Skeletal muscle tissue (tissue), 4 donors: Measurements from ENCODE around the gene DCPS. TPM values are rescaled to one million over a fixed set of nuclear protein-coding genes. Genes with fewer than 3 reads are reported as not detected.

Experiments used
- H3K27ac ChIP-seq: one replicate; pipeline ENCODE4 v1.7.0; 2013; ENCODE audit warnings: mild to moderate bottlenecking, low read depth, low read length, inconsistent platforms
- H3K27me3 ChIP-seq, 3 donors: one replicate each; pipeline ENCODE4 v1.7.0; 2013; ENCODE audit warnings: low read length in 3 of 3; ENCODE audit not compliant: control insufficient read depth in 3 of 3, insufficient read depth in 3 of 3
- H3K36me3 ChIP-seq, 3 donors: one replicate each; pipeline ENCODE4 v1.7.0; 2013; ENCODE audit warnings: low read length in 3 of 3; ENCODE audit not compliant: control insufficient read depth in 3 of 3, insufficient read depth in 3 of 3
- H3K4me1 ChIP-seq, 3 donors: one replicate each; pipeline ENCODE4 v1.7.0; 2013; ENCODE audit warnings: low read length in 3 of 3, mild to moderate bottlenecking in 3 of 3; ENCODE audit not compliant: control insufficient read depth in 3 of 3, insufficient read depth in 3 of 3
- H3K4me3 ChIP-seq, 3 donors: one replicate each; pipeline ENCODE4 v1.7.0; 2013; ENCODE audit warnings: low read length in 3 of 3
- H3K9ac ChIP-seq, 3 donors: one replicate each; pipeline ENCODE4 v1.7.0; 2013; ENCODE audit warnings: low read length in 3 of 3, mild to moderate bottlenecking in 3 of 3, moderate library complexity in 2 of 3, low read depth in 1 of 3
- H3K9me3 ChIP-seq, 3 donors: one replicate each; pipeline ENCODE4 v1.7.0; 2013; ENCODE audit warnings: low read length in 3 of 3; ENCODE audit not compliant: control insufficient read depth in 3 of 3
- total RNA-seq: library from RNA; depleted of rRNA; stranded (reverse); fragments of >200 nt; gene quantifications from one replicate; pipeline ENCODE4 v1.2.3, GENCODE V29; 2014
- donor health status: Osteomylitis.

DCPS gene
- total RNA-seq, 1 donor from 2014 or later, result 8.4 TPM

- Histone ChIP-seq H3K9me3 (no peaks in the 10 kb centered on the region), H3K9ac (peak overlapping the region; percentile 53 to 70 (median 57)), H3K4me3 (peak overlapping the region; percentile 74 to 83 (median 78)), H3K27me3 (no peaks in the 10 kb centered on the region), H3K27ac (peak overlapping the region; percentile 54), H3K36me3 (no peaks in the 10 kb centered on the region), H3K4me1 (peaks cover 41 to 55% (median 46%) of the 10 kb centered on the region in 3 donors)
These were observed 52.4 kb downstream of the DCPS start for GRCh38 chr11:126355926-126356897.

GRCh38 chr11:126357055-126357962 lies 53.4 kb downstream of the DCPS start:
- Histone ChIP-seq H3K27ac (no peak overlapping the region), H3K27me3 (no peaks in the 10 kb centered on the region), H3K36me3 (no peaks in the 10 kb centered on the region), H3K9ac (peak overlapping the region in 2 of 3 donors; percentile 10 to 16), H3K4me1 (peaks cover 35 to 48% (median 40%) of the 10 kb centered on the region in 3 donors), H3K9me3 (no peaks in the 10 kb centered on the region), H3K4me3 (peak overlapping the region in 1 of 3 donors; percentile 74)

- Histone ChIP-seq H3K4me3 (no peak overlapping the region), H3K36me3 (no peaks in the 10 kb centered on the region), H3K9ac (peak overlapping the region in 1 of 3 donors; percentile 16), H3K27me3 (no peaks in the 10 kb centered on the region), H3K9me3 (no peaks in the 10 kb centered on the region), H3K27ac (no peak overlapping the region), H3K4me1 (peaks cover 38 to 47% (median 41%) of the 10 kb centered on the region in 3 donors)
These were observed 54.3 kb downstream of the DCPS start for GRCh38 chr11:126357969-126358762.

GRCh38 chr11:126358763-126359160 lies 54.9 kb downstream of the DCPS start:
- H3K27me3 ChIP-seq, result no peaks in the 10 kb centered on the region
- peaks cover 40 to 45% (median 44%) of the 10 kb centered on the region in 3 donors for H3K4me1 ChIP-seq
- H3K27ac ChIP-seq, result no peak overlapping the region
- H3K36me3 ChIP-seq, result no peaks in the 10 kb centered on the region
- H3K4me3 ChIP-seq, result no peak overlapping the region
- H3K9ac ChIP-seq, result no peak overlapping the region
- H3K9me3 ChIP-seq, result no peaks in the 10 kb centered on the region

GRCh38 chr11:126359431-126360048 lies 55.7 kb downstream of the DCPS start:
- Histone ChIP-seq H3K4me3 (peak overlapping the region in 2 of 3 donors; percentile 2 to 30), H3K9ac (no peak overlapping the region)

GRCh38 chr11:126360049-126360446 lies 56.2 kb downstream of the DCPS start:
- no peaks in the 10 kb centered on the region for H3K9me3 ChIP-seq
- H3K36me3 ChIP-seq, result no peaks in the 10 kb centered on the region
- H3K4me3 ChIP-seq, result no peak overlapping the region
- peaks cover 32 to 39% (median 35%) of the 10 kb centered on the region in 3 donors for H3K4me1 ChIP-seq
- H3K9ac ChIP-seq, result no peak overlapping the region
- no peaks in the 10 kb centered on the region for H3K27me3 ChIP-seq
- H3K27ac ChIP-seq, result no peak overlapping the region

More at GRCh38 chr11:126359431-126360048, 55.7 kb downstream of the DCPS start:
- peak overlapping the region; percentile 51 for H3K27ac ChIP-seq
- H3K9me3 ChIP-seq, result no peaks in the 10 kb centered on the region
- peaks cover 38 to 43% (median 40%) of the 10 kb centered on the region in 3 donors for H3K4me1 ChIP-seq
- no peaks in the 10 kb centered on the region for H3K36me3 ChIP-seq
- no peaks in the 10 kb centered on the region for H3K27me3 ChIP-seq

- H3K27ac ChIP-seq, result no peak overlapping the region
- peaks cover 26 to 42% (median 27%) of the 10 kb centered on the region in 3 donors for H3K4me1 ChIP-seq
These were observed 57.5 kb downstream of the DCPS start for GRCh38 chr11:126361400-126361799.

GRCh38 chr11:126362879-126363655 lies 59.2 kb downstream of the DCPS start:
- no peaks in the 10 kb centered on the region for H3K27me3 ChIP-seq
- no peak overlapping the region for H3K4me3 ChIP-seq
- no peaks in the 10 kb centered on the region for H3K36me3 ChIP-seq
- H3K27ac ChIP-seq, result no peak overlapping the region
- H3K9ac ChIP-seq, result no peak overlapping the region
- H3K4me1 ChIP-seq, result peaks cover 19 to 39% (median 23%) of the 10 kb centered on the region in 3 donors
- H3K9me3 ChIP-seq, result no peaks in the 10 kb centered on the region

More at GRCh38 chr11:126361400-126361799, 57.5 kb downstream of the DCPS start:
- Histone ChIP-seq H3K4me3 (no peak overlapping the region), H3K9ac (no peak overlapping the region), H3K27me3 (no peaks in the 10 kb centered on the region), H3K36me3 (no peaks in the 10 kb centered on the region), H3K9me3 (no peaks in the 10 kb centered on the region)
